K562 (cell line): ENCODE measurements around the gene PLXNA2. TPM values are rescaled to one million over a fixed set of nuclear protein-coding genes. Genes with fewer than 3 reads are reported as not detected.
A peak's percentile ranks its signal among the peaks of the same experiment; 100 is the strongest.

Experiments used
- EHMT2 ChIP-seq: fragments of 450-650 bp; IDR thresholded peaks from 2 replicates; pipeline ENCODE4 v1.6.1; 2018; ENCODE audit warnings: antibody characterized with exemption
- EP300 ChIP-seq: IDR thresholded peaks from 2 replicates; pipeline ENCODE4 v1.6.1; 2012; ENCODE audit warnings: low read length, improper control_type of control experiment
- ETV1 ChIP-seq: fragments of 450-650 bp; conservative IDR thresholded peaks from 2 replicates; pipeline ENCODE4 v1.6.1; 2016; ENCODE audit warnings: missing genetic modification characterization, control low read depth, low read depth, missing compliant biosample characterization
- EWSR1 ChIP-seq: fragments of 450-650 bp; IDR thresholded peaks from 2 replicates; pipeline ENCODE4 v1.6.1; 2018; ENCODE audit warnings: borderline replicate concordance, mild to moderate bottlenecking, low read depth, moderate library complexity; ENCODE audit not compliant: partially characterized antibody
- HNRNPL ChIP-seq: fragments of 200-400 bp; formaldehyde crosslinking; IDR thresholded peaks from 2 replicates; pipeline ENCODE4 v1.6.1; 2017; ENCODE audit warnings: low read depth, mild to moderate bottlenecking, low read length
- MBD2 ChIP-seq: sonication (generic); IDR thresholded peaks from 2 replicates; pipeline ENCODE4 v1.6.1; 2016; ENCODE audit warnings: low read depth, borderline replicate concordance
- MECOM ChIP-seq: fragments of 250-450 bp; sonication (Bioruptor Pico); IDR thresholded peaks from 2 replicates; pipeline ENCODE4 v1.8.0; 2022; ENCODE audit warnings: inconsistent platforms
- NBN ChIP-seq: fragments of 450-650 bp; IDR thresholded peaks from 2 replicates; pipeline ENCODE4 v1.6.1; 2016; ENCODE audit warnings: low read depth, mild to moderate bottlenecking
- NFXL1 ChIP-seq: fragments of 450-650 bp; formaldehyde crosslinking; IDR thresholded peaks from 2 replicates; pipeline ENCODE4 v1.4.0; 2021; ENCODE audit warnings: mild to moderate bottlenecking
- PCBP2 ChIP-seq: fragments of 200-400 bp; formaldehyde crosslinking; IDR thresholded peaks from 2 replicates; pipeline ENCODE4 v1.6.1; 2018; ENCODE audit warnings: low read length, low read depth, mild to moderate bottlenecking, moderate library complexity; ENCODE audit not compliant: poor library complexity, severe bottlenecking
- TSC22D4 ChIP-seq: fragments of 450-650 bp; IDR thresholded peaks from 2 replicates; pipeline ENCODE4 v1.6.1; 2016; ENCODE audit warnings: missing genetic modification characterization, missing biosample characterization, control low read depth
- ZBTB8A ChIP-seq: fragments of 450-650 bp; IDR thresholded peaks from 2 replicates; pipeline ENCODE4 v1.6.1; 2018; ENCODE audit warnings: mild to moderate bottlenecking, moderate library complexity; ENCODE audit not compliant: partially characterized antibody
- ZKSCAN8 ChIP-seq: fragments of 200-800 bp; sonication (Bioruptor generic); IDR thresholded peaks from 2 replicates; pipeline ENCODE4 v1.6.1; 2016; ENCODE audit warnings: missing genetic modification characterization, missing compliant biosample characterization
- ZNF146 ChIP-seq: IDR thresholded peaks from one replicate; pipeline ENCODE4 v1.6.1; 2018; ENCODE audit warnings: missing compliant biosample characterization; ENCODE audit not compliant: unreplicated experiment
- polyA plus RNA-seq, 8 experiments: library from polyadenylated mRNA; depleted of rRNA in 4 of 8; stranded (reverse) in 5 of 8; unstranded in 3 of 8; fragments of >200 nt; fragmentation: Nextera tagmentation in 2 of 8; fragmentation: Illumina TruSeq in 1 of 8; extraction: Ambion mirVana in 2 of 8; extraction: Trizol in 1 of 8; gene quantifications; 2 replicates each; pipeline versions ENCODE4 v1.2.1 to v1.2.3, GENCODE V29; 2011 to 2014; ENCODE audit warnings: inconsistent platforms in 1 of 8, missing spikeins in 1 of 8
- total RNA-seq, 7 experiments: library from RNA; depleted of rRNA in 6 of 7; stranded (reverse); fragments of >200 nt in 6 of 7; fragmentation: Illumina TruSeq in 2 of 7; extraction: Trizol in 2 of 7; gene quantifications; 2 replicates each; pipeline versions ENCODE4 v1.2.1 to v1.2.3, GENCODE V29; 2011 to 2021; ENCODE audit warnings: low replicate concordance in 1 of 7
- TF ChIP-seq, protein P1 (sequence below): fragments of 250-450 bp; sonication (Bioruptor Pico); IDR thresholded peaks from 2 replicates; pipeline ENCODE4 v1.8.0; 2022; ENCODE audit warnings: moderate library complexity, mild to moderate bottlenecking, inconsistent platforms
- TF ChIP-seq, protein P2 (sequence below): fragments of 450-650 bp; IDR thresholded peaks from one replicate; pipeline ENCODE4 v1.6.1; 2018; ENCODE audit warnings: mild to moderate bottlenecking, moderate library complexity; ENCODE audit not compliant: partially characterized antibody
- TF ChIP-seq, protein P3 (sequence below): sonication (generic); formaldehyde crosslinking; IDR thresholded peaks from 2 replicates; pipeline ENCODE4 v1.8.0; 2022; ENCODE audit warnings: mild to moderate bottlenecking, missing genetic modification reagents, borderline replicate concordance
- TF ChIP-seq, protein P4 (sequence below): IDR thresholded peaks from 3 replicates; pipeline ENCODE4 v1.6.1; 2011; ENCODE audit warnings: borderline replicate concordance, mild to moderate bottlenecking; ENCODE audit not compliant: insufficient read length, insufficient read depth
- TF ChIP-seq, protein P5 (sequence below): fragments of 450-650 bp; IDR thresholded peaks from 2 replicates; pipeline ENCODE4 v1.6.1; 2016; ENCODE audit warnings: borderline replicate concordance

Gene PLXNA2
- total and polyA plus RNA-seq, 9 of the 15 experiments (the other 6 are each of a cell fraction or from before 2014, with no cell fraction given), result 0.01 to 1.3 (median 0.32) TPM

DNA sequence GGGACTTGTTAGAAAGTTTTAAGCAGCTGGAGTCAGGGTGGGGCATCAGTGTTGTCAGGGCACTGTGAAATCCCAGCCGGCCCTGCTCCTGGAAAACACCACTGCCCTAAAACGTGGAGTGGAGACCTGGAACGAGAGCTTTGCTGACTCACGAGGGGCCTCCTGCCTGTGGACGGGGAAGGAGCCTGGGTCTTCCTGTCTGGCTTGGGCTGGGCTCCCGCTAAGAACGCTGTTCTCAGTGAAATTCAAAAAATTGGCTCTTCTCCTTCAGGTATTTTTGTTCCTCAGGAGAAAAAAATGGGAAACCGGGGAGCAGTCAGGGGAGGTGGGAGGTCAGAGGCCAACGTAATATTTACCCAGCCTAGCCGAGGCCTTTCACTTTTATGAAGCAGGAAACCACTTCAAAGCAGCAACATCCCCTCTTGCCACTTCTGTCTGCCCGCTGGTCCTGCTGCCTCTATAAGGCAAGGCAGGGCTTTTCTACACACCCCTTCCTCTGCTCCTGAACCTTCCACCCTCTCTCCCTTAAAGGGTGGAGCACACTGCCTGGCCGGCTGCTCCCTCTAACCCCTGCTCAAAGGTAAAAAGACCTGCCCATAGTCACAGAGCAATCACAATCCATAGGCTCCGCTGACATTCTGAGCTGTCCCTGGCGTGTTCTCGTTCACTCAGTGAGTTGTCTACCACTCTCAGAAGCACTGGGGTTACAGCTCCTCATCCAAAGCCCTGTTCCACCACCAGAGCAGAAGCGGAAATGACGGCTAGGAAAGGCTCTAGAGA, 8.0 kb downstream of the PLXNA2 start (continued):
- TF ChIP-seq, protein P1, sequence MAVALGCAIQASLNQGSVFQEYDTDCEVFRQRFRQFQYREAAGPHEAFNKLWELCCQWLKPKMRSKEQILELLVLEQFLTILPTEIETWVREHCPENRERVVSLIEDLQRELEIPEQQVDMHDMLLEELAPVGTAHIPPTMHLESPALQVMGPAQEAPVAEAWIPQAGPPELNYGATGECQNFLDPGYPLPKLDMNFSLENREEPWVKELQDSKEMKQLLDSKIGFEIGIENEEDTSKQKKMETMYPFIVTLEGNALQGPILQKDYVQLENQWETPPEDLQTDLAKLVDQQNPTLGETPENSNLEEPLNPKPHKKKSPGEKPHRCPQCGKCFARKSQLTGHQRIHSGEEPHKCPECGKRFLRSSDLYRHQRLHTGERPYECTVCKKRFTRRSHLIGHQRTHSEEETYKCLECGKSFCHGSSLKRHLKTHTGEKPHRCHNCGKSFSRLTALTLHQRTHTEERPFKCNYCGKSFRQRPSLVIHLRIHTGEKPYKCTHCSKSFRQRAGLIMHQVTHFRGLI (CRISPR knock-in tag), result 0 out of 2 replicates have a peak, but pooled peaks have one; percentile 25
- TF ChIP-seq MBD2 (peak; percentile 23; the same call in 1 of the 2 replicates), EWSR1 (no peak), ZKSCAN8 (CRISPR knock-in tag) (no peak), TSC22D4 (no peak), HNRNPL (no peak), PCBP2 (no peak), ETV1 (tag) (peak; percentile 38), NFXL1 (CRISPR knock-in tag) (no peak), EP300 (no peak), EHMT2 (0 out of 2 replicates have a peak, but pooled peaks have one; percentile 7), ZBTB8A (no peak), ZNF146 (CRISPR knock-in tag) (no peak), MECOM (CRISPR knock-in tag) (0 out of 2 replicates have a peak, but pooled peaks have one; percentile 19), NBN (no peak)
- TF ChIP-seq, protein P2, sequence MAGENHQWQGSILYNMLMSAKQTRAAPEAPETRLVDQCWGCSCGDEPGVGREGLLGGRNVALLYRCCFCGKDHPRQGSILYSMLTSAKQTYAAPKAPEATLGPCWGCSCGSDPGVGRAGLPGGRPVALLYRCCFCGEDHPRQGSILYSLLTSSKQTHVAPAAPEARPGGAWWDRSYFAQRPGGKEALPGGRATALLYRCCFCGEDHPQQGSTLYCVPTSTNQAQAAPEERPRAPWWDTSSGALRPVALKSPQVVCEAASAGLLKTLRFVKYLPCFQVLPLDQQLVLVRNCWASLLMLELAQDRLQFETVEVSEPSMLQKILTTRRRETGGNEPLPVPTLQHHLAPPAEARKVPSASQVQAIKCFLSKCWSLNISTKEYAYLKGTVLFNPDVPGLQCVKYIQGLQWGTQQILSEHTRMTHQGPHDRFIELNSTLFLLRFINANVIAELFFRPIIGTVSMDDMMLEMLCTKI, result no peak
- TF ChIP-seq, protein P3, sequence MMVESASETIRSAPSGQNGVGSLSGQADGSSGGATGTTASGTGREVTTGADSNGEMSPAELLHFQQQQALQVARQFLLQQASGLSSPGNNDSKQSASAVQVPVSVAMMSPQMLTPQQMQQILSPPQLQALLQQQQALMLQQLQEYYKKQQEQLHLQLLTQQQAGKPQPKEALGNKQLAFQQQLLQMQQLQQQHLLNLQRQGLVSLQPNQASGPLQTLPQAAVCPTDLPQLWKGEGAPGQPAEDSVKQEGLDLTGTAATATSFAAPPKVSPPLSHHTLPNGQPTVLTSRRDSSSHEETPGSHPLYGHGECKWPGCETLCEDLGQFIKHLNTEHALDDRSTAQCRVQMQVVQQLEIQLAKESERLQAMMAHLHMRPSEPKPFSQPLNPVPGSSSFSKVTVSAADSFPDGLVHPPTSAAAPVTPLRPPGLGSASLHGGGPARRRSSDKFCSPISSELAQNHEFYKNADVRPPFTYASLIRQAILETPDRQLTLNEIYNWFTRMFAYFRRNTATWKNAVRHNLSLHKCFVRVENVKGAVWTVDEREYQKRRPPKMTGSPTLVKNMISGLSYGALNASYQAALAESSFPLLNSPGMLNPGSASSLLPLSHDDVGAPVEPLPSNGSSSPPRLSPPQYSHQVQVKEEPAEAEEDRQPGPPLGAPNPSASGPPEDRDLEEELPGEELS (CRISPR knock-in tag), result no peak
- TF ChIP-seq, protein P4, sequence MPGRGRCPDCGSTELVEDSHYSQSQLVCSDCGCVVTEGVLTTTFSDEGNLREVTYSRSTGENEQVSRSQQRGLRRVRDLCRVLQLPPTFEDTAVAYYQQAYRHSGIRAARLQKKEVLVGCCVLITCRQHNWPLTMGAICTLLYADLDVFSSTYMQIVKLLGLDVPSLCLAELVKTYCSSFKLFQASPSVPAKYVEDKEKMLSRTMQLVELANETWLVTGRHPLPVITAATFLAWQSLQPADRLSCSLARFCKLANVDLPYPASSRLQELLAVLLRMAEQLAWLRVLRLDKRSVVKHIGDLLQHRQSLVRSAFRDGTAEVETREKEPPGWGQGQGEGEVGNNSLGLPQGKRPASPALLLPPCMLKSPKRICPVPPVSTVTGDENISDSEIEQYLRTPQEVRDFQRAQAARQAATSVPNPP, result no peak
- TF ChIP-seq, protein P5, sequence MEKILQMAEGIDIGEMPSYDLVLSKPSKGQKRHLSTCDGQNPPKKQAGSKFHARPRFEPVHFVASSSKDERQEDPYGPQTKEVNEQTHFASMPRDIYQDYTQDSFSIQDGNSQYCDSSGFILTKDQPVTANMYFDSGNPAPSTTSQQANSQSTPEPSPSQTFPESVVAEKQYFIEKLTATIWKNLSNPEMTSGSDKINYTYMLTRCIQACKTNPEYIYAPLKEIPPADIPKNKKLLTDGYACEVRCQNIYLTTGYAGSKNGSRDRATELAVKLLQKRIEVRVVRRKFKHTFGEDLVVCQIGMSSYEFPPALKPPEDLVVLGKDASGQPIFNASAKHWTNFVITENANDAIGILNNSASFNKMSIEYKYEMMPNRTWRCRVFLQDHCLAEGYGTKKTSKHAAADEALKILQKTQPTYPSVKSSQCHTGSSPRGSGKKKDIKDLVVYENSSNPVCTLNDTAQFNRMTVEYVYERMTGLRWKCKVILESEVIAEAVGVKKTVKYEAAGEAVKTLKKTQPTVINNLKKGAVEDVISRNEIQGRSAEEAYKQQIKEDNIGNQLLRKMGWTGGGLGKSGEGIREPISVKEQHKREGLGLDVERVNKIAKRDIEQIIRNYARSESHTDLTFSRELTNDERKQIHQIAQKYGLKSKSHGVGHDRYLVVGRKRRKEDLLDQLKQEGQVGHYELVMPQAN, result no peak
